Measurements from ENCODE around the gene ST3GAL6.

The ST3GAL6 gene

DNA sequence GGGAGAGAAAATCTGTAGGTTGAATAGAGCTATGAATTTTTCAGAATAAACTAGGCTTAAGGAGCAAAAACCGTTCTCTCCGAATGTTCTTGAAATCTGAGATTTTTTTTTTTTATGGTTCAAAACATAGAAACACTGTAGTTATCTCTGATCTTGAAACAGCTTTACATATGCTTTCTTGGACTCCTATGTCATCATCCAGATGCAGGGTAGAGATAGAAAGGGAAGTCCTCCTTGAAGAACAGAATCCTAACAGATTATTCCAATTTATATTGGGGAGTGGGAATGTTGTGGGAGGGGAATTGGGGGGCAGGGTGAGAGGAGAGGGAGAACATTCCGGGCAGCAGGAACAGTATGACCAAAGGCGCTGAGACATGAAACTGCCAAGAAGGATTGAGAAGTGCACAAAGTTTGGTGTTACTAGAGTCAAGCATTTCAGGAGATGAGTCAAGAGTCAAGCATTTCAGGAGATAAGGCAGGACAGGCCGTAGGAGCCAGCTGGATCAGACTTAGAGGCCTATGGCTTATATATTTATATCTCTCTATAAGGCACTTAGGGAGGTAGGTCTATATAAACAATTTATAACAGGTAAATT, 21.9 kb upstream of the ST3GAL6 start:
- no peak for DNase-seq

DNA sequence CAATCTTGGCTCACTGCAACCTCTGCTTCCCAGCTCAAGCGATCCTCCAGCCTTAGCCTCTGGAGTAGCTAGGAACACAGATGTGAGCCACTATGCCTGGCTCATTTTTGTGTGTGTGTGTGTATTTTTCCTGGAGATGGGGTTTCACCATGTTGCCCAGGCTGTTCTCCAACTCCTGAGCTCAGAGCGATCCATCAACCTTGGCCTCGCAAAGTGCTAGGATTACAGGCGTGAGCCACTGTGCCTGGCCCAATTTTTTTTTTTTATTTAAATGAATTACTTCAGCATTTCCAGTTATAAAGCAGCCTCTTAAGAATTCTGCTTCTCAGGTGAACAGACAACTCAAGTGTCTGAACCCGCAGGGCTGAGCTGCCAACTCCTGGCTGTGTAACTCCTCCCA, 20.1 kb upstream of the ST3GAL6 start:
- DNase-seq: no peak

DNA sequence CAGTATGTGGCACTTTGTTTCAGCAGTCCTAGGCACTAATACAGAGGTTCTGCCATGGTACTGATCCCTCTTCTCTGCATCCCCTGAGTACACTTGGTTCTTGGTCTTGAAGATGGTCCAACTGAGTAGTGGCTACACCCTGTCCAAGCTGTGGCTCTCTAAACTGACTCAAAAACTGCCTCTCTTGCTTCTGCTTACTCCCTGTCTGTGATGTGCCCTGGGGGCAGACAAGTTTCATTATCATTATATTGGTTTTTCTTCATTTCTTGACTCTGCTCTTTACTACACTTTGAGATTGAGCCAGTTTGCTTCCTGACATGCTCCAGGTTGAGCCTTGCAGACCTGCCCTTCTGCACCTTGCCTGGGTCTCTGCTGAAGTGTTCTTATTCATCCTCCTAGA, 18.9 kb upstream of the ST3GAL6 start:
- no peak for DNase-seq

DNA sequence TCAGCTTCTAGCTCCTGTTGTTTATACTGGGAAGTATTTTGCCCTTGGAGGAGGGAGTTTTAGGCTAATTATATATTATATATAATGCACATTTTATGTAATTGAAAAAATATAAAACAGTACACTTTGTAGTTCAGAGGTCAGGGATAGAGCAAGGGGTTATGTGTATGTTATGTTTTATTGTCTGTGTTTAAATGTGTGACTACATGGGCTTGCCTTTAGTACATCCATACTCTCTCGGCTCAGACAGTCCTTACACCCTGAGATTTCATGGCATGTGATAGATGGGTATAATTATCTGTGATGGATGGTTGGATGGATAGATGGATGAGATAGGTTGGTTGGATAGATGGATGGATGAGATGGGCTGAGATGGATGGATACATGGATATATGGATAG, 17.4 kb upstream of the ST3GAL6 start:
- no peak for DNase-seq

DNA sequence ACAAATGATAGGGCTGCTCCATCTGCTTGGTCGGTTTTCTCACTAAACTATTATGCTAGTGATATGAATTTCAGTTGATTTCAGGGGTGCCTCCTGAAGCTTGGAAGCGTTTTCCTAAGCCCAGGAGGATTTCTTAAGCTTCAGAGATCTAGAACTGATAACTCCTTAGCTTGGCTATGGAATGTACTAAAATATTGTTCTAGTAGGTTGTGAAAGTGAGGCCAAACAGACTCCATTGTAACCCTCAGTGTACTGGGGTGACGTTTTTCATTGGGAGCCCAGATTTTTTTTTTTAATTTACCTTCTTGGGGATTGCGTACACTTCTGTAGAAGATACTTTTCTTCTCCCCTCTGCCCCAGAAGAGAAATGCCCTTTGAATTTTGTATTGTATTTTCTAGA, 17.0 kb upstream of the ST3GAL6 start:
- no peak for DNase-seq

DNA sequence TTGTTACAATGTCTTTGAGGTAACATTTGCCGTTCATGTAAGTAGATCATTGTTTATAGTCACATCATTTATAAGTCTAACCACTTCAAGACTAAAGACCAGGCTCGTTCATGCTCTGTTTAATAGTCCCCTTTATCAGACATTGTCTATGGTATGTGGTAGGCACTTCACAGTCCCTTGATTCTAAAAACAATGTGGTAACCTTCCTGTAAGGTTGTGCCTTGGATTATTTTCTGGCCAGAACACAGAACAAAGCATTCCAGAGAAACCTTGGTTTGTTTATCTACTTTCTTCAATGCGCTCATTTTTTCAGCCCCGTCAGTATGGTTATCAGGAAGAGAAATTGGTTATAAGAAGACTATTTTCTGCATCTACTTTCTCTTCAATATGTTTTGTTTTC, 16.3 kb upstream of the ST3GAL6 start:
- DNase-seq: no peak

DNA sequence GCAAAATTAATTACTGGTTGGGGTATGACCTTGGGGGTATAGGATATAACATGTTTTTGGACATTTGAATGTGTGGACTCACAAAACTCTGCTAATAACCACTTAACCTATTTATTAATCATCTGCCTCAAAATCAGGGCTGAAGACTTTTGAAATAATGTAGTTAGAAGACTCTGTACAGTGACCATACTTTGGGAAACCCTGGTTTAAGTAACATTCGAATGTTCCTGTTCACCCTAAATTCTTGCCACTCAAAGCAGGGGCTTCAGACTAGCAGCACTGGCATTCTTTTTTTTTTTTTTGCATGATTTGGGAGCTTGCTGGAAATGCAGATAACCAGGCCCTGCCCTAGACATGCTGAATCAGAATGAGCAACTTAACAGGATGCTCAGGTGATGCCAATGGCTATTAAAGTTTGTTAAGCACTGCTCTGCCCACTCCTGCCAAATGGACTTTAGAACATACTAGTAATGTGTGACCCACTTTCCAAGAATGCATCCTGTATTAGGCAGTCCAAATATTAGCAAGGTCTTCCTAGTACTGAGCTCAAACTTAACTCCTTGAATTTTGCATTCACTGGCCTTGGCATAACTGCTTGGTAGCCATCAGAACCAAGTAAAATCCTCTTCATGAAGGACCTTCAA, 12.7 kb upstream of the ST3GAL6 start:
- no peak for DNase-seq

DNA sequence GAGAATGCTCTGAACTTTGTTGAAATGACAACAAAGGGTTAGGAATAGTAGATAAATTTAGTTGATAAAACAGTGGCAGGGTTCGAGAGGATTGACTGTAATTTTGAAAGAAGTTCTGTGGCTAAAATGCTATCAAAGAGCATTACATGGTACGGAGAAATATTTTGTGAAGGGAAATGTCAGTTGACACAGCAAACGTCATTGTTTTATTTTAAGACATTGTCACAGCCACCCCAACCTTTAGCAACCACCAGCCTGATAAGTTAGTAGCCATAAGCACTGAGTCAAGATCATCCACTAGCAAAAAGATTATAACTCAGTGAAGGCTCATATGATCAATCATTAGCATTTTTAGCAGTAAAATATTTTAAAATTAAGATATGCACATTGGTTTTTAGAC, 8.7 kb upstream of the ST3GAL6 start:
- no peak for DNase-seq

DNA sequence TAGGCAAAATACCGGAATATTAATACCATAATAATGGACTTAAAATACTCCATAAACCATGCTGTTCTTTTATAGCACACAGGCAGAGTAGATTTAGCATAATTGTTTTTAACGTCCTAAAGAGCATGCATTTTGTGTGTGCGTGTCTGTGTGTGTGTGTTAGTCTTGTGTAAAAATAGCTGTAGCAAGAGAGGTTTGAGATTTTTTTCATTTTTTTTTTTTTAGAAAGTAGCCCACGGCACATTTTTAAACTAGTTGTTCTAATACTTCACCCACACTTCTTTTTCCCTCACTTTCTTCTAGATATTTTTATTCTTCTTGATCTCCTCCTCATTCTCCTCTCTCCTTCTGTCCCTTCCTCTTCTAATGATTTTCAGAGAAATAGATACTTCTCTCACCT, 7.5 kb upstream of the ST3GAL6 start:
- no peak for DNase-seq

DNA sequence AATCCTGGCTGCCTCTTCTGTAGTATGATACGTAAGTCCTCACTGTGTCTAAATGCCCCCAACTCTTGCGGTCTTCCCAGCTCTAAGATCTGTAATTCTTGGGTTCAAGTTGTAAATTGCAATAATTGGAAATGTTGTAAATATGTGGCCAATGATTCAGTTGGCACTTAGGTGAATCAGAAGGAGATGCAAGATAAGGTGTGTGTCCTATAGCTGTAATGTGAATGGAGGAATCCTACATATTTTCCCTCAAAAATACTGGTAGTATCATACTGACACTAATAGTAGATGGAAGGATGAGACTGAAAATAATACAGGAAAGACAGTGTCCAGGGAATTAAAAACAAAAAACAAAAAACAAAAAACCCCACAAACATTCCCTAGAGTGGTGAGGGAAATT, 3.5 kb upstream of the ST3GAL6 start:
- DNase-seq: no peak

DNA sequence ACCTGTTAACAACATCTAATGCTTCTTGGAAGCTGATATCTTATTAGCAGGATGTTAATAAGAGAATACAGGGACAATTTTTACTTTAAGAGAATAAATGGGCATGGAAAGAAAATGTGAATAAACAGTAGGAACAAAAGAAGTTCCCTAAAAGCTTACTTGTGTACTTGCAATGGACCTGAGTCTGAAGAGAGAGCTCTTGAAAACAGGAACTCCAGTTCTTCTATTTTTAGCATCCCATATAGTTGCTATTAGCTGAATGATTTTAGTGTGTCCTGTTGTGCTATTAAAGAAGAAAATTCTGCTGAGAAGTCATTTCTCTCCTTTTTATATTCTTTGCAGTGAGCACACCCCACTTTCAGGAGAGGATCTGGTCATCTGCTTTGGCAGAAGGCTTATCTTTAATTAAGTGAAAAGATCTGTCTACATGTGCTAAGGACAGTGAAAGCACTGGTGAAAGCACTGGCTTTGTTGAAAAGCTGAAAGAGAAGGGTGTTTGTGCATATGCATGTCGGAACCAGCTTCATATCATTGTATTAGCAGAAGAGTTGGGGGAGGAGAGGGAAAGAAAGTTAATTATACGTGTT, 1.4 kb upstream of the ST3GAL6 start:
- DNase-seq: no peak

DNA sequence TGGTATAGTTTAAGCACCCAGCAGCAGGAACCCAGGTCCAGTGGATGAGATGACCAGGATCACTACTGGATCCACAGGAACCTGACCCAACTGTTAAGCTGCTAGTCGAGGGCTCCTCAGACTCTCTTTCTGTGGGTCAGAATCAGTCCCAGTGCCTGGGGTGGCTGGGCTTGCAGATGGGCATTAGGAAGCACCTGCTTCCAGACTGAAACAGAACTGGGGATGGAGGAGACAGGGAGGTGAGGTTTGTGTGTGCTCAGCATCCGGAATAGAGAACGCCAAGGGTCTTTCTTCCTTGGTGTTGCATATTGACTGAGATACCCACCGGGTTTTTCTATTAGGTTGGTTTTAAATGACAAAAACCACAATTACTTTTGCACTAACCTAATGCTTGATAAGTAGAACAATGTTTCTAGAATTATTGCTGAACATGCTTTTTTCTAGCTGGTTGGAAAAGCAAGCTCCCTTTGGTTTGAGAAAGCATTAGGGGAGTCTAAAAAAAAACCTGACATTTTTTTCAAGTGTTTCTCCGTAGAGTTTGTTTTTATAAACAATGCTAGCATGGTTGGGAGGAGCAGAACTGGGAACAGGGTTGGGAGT, 779 bp downstream of the ST3GAL6 start:
- no peak for DNase-seq

DNA sequence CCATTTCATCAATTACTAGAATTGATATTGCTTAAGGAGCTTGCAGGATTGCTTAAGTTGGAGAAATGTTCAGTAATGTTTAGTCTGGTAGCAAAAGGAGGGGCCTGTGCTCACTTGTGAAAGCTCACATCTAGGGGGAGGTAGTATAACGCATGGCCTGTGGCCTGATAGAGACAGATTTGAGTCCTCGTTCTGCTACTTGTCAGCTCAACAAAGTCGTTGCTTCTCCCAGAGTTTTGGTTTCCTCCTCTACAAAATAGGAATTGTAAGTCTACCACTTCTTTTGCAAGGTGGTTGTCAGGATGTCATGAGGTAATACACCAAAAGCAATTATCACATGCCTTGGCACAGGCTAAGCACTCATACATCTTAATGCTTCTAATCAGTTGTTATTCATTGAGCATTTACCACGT, 1.3 kb downstream of the ST3GAL6 start:
- no peak for DNase-seq

DNA sequence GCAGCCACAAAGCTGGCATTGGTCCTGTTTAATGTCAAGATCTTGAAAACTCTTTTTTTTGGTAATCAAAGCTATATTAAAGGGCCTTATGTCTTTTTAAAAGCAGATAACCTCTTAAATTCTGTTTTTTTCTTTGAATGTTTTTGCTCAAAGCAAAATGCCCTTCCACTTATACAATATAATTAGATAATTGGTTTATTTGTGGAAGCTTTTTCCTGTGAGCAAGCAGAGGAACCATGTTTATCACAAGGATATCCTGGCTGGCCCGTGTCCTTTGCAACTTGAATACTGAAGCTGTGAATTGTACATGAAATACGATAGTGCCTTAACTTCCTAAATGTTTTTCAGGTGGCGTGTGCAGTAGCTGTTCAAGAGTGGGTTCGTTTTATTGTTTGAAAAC, 2.6 kb downstream of the ST3GAL6 start:
- DNase-seq: no peak

DNA sequence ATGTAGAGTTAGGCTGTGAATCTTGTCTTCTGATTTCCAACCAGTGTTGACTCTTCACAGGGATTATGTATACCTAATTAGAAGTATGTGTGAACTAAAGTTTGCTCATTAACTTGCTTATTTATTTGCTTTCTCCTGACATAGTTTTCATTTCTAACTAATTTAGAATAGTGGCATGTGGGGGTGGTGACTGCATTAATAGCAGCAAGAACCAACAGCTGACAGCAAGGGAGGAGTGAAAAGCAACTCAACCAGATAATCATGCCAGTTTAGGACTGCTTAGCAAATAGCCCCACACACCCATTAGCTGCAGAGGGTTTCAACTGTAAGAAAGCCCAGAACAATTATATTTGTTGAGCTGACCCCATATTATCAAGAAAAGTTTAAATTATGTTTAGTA, 3.8 kb downstream of the ST3GAL6 start:
- no peak for DNase-seq

DNA sequence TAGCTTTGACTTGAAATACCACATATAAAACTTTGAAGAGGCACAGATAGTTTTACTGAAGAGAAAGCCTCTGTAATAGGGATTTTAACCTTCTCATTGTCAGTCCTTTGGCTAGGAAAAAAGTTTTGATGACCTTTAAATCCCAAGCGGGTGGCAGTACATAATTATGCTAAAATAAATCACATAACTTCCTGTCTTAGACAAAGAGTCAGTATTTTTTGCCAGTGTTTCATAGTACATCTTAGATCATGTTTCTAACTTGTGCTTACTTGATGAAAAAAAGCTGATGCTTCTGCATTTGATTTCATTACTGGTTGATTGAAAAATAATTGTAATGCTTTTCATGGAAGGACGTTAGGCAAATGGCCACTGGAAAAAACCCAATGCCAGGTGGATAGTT, 5.8 kb downstream of the ST3GAL6 start:
- no peak for DNase-seq

DNA sequence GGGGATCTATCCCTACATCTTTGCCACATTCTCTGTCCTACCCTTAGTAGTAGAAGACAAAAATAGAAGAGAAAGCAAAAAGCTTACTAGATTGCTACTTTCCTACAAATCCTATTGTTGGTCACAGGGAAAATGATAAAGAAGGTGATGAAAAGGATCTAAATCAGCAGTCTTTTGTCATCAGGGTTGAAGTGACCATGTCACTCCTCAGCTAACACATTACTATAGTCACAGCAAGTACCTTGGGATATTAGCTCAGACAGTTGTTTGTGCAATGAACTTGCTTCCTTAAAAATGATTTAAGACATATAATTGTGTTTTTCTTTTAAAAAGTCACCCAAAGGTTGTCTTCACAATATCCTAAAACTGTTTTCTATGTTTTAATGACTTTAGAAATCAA, 6.3 kb downstream of the ST3GAL6 start:
- no peak for DNase-seq

DNA sequence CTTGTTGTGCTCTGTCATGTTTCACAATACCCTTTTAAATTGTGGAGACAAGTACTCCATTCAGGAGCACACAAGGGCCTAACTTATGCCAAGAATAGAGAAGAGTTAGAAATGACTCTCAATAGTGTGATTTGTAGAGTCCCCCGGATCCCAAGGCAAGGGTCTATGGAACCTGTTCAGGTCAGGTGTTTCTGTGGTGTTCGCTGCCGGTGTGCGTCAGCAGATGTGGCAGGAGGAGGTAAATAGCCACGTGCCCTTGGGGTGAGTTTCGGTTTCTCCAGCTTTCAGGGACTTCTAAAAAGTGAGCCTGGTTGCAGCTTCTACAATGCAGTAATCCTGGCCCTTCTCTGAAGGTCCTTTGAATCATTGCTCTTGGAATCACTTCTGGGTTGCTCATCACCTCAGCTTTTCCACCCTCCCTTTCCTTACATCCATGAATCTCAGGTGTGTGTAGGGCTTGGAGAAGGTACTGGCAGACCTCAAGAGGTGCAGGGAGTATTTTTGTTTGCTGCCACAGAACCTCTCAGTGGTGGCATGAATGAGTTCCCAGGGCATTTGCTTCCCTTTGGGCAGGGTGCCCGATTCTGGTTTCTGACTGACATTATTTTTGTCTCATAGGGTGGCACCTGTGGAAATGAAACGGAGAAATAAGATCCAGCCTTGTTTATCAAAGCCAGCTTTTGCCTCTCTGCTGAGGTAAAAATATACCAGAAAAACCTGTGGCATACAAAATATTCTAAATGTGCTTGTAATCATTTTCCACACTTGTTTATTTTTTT, 7.3 kb downstream of the ST3GAL6 start:
- DNase-seq: peak in 1 of 6 experiments; percentile 5

DNA sequence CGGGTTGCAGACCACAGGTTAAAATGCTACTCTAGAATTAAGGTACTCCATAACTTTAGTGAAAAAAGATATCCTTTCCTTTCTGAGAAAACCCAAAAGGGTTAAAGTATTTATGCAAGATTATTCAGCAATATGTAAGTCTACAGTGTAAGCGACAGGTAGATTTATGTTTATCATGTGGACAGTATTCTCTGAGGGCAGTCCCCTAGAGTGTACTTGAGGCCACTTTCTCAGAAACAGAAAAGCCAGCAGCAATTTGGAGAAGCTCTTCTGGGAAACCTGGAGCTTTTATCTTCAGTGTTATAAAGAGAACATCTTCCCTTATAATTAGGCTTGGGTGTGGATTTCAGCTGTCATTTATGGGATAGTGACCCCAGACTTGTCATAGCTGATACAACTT, 8.9 kb downstream of the ST3GAL6 start:
- DNase-seq: no peak

DNA sequence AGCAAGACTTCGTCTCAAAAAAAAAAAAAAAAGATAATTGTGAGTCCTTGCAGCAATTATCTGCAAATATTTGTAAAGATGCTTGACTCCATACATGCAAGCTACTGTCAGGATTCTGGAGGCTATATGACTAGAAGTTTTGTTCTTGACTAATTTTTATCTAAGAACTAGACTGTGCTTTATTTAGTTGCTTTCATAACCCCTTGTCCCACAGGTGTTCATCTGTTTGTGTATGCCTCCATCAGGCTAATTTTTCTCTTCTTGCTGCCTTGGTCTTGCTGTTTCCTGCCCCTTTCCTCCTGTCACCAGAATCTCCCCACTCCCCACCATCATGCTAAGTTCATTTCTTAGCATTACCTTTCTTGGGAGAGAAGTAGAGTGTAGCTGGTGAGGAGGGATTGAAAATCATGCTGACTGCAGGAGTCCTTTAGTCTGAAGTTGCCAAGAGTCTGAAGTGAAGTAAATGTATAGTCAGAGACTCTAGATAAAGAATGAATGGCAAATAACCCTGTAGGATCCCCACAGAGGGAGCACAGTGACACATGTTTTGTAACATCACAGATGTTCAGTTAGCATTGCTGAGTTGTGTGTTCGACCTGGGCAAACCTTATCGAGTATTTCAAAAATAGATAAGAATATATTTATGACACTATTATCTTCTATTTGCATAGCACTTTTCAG, 12.5 kb downstream of the ST3GAL6 start:
- DNase-seq: no peak

DNA sequence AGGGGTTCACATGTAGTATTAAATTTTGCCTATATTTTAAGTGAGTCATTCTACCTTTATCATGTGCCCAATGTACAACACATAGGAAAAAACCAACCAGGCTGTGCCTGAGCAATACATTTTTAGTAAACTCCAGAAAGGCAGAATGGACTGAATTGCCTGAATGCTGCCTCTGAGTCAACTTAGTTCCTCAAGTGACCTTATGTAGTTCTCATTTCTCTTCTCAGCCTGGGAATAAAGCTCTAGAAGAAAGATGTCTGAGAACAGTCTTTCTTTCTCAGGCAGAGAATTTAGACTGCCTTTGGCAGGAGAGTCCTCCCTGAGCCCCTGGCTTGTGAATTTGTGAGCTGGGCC, 13.0 kb downstream of the ST3GAL6 start:
- no peak for DNase-seq

DNA sequence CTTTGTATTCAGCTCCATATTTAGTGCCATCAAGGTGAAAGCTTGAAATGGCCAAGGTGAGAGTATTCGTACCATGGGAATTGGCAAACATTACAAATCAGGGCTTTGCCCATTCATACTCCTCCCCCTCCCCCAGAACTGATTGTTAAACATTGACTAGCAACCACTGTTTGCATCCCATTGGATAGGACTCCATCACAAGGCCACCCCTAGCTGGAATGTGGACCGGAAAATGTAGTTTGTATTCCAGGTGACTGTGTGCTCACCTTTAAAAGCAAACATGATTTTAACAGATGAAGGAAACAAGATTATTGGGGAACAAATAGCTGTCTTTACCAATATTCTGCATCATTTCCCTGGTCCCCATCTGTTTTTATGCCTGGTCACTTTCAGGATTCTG, 14.1 kb downstream of the ST3GAL6 start:
- DNase-seq: no peak

DNA sequence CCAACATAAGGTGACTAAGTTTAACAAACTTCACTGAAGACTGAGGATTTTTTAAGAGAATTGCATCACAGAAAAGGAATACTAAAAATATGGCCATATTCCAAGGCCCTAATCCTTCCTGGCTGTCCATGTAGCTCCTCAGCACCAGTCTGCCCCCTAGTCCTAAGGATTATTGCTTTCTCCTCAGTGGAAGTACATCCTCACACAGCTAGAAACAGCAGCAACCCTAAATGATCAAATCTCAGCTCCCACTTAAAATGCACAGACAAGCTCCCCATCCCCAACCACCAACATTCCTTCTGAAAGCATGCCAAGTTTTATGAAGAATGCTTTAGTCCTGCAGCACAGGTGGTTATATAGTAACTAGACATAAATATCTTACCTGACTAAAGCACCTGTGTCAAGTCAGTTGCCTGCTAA, 14.7 kb downstream of the ST3GAL6 start:
- no peak for DNase-seq
